Measurements from ENCODE around the gene PPM1M. TPM values are rescaled to one million over a fixed set of nuclear protein-coding genes. Genes with fewer than 3 reads are reported as not detected.

The PPM1M gene
- polyA plus RNA-seq, 1 donor from 2014 or later: 51.3 TPM

GRCh38 chr3:52240886-52241370 lies 4.6 kb upstream of the PPM1M start:
- Mint-ChIP-seq H3K4me3 (peak overlapping the region; percentile 86 to 98 (median 93)), H3K9me3 (no peaks in the 10 kb centered on the region), H3K27me3 (no peaks in the 10 kb centered on the region), H3K4me1 (peaks cover 27 to 52% (median 41%) of the 10 kb centered on the region in 3 donors), H3K27ac (peak overlapping the region; percentile 78 to 97 (median 92)), H3K36me3 (no peaks in the 10 kb centered on the region)

GRCh38 chr3:52242039-52242438 lies 3.5 kb upstream of the PPM1M start:
- peaks cover 33 to 56% (median 45%) of the 10 kb centered on the region in 3 donors for H3K4me1 Mint-ChIP-seq
- peak overlapping the region in 2 of 3 donors; percentile 24 to 55 for H3K27ac Mint-ChIP-seq
- H3K27me3 Mint-ChIP-seq: no peaks in the 10 kb centered on the region
- peak overlapping the region in 2 of 4 donors; percentile 5 to 86 for H3K4me3 Mint-ChIP-seq
- no peaks in the 10 kb centered on the region for H3K9me3 Mint-ChIP-seq
- H3K36me3 Mint-ChIP-seq: no peaks in the 10 kb centered on the region

DNA sequence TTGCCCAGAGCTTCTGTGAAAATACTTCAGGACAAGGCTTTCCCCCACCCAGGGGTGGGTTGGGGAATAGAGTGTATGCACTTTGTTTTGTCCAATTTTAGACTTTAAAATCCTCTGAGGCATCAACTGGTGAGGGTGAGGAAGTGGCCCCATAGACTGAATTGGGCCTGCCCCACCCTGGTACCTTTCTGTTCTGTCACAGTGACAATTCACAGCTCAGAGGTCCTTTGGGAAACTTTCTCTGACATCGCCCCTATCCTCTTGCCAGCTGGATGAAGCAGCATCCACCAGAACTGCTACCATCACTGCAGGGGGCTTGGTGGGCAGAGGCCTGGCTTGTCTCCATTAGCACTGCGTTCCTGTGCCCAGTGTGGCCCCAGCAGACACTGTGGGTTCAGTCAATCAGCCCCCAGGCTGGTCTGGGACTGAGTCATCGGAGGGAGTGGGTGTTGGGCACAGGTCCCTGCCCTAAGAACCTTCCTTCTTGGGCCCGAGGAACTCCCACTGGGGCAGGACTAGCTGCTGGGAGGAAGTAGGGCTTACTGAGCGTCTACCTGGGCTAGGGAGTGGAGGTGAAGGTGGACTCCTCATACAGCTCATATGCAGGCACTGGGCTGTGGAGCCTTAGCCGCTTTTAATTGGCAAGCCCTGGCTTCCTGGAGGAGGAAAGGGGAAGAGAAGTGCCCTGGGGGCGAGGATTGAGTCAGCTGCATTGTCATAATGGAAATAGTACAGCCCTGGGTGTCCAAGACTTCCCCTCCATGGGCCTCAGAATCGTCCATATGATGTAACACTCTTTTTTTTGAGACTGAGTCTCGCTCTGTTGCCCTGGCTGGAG lies 1.5 kb upstream of the PPM1M start:
- Mint-ChIP-seq H3K27ac (peak overlapping the region; percentile 73 to 98 (median 95)), H3K27me3 (no peaks in the 10 kb centered on the region), H3K9me3 (no peaks in the 10 kb centered on the region), H3K4me1 (peaks cover 33 to 56% (median 49%) of the 10 kb centered on the region in 3 donors), H3K36me3 (no peaks in the 10 kb centered on the region), H3K4me3 (peak overlapping the region; percentile 84 to 95 (median 90))

GRCh38 chr3:52246264-52246620 lies 683 bp downstream of the PPM1M start:
- Mint-ChIP-seq H3K9me3 (no peaks in the 10 kb centered on the region), H3K27ac (peak overlapping the region; percentile 36 to 97 (median 72)), H3K4me3 (peak overlapping the region; percentile 80 to 90 (median 84)), H3K4me1 (peaks cover 18 to 49% (median 40%) of the 10 kb centered on the region in 3 donors), H3K27me3 (no peaks in the 10 kb centered on the region), H3K36me3 (no peaks in the 10 kb centered on the region)

GRCh38 chr3:52246728-52247408 lies 1.3 kb downstream of the PPM1M start:
- Mint-ChIP-seq H3K27me3 (no peaks in the 10 kb centered on the region), H3K4me3 (peak overlapping the region; percentile 80 to 90 (median 84)), H3K27ac (peak overlapping the region; percentile 36 to 97 (median 72)), H3K36me3 (peaks cover under 1% of the 10 kb centered on the region), H3K9me3 (no peaks in the 10 kb centered on the region), H3K4me1 (peaks cover 18 to 49% (median 40%) of the 10 kb centered on the region in 3 donors)

GRCh38 chr3:52247409-52248164 lies 2.0 kb downstream of the PPM1M start:
- H3K27me3 Mint-ChIP-seq: no peaks in the 10 kb centered on the region
- peaks cover 3% of the 10 kb centered on the region for H3K36me3 Mint-ChIP-seq
- H3K4me1 Mint-ChIP-seq: peaks cover 18 to 50% (median 43%) of the 10 kb centered on the region in 3 donors
- peak overlapping the region; percentile 80 to 88 (median 84) for H3K4me3 Mint-ChIP-seq
- no peaks in the 10 kb centered on the region for H3K9me3 Mint-ChIP-seq
- peak overlapping the region; percentile 36 to 97 (median 72) for H3K27ac Mint-ChIP-seq

DNA sequence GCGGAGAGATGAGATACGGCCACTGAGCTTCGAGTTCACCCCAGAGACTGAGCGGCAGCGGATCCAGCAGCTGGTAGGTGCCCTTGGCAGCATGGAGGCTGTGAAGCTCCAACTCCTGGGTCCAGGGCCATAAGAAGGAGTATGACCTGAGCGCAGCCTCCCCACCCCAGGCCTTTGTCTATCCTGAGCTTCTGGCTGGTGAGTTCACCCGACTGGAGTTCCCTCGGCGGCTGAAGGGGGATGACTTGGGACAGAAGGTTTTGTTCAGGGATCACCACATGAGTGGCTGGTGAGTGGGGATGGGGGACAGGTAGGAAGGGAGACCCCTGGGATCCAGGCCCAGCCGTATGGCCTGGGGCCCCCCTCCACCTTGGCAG lies 2.6 kb downstream of the PPM1M start:
- Mint-ChIP-seq H3K4me1 (peaks cover 21 to 52% (median 46%) of the 10 kb centered on the region in 3 donors), H3K27me3 (no peaks in the 10 kb centered on the region), H3K27ac (peak overlapping the region; percentile 11 to 72 (median 36)), H3K36me3 (peaks cover 4% of the 10 kb centered on the region), H3K4me3 (peak overlapping the region in 2 of 4 donors; percentile 48 to 80), H3K9me3 (no peaks in the 10 kb centered on the region)

GRCh38 chr3:52248816-52249547 lies 3.4 kb downstream of the PPM1M start:
- peak overlapping the region in 1 of 4 donors; percentile 80 for H3K4me3 Mint-ChIP-seq
- H3K9me3 Mint-ChIP-seq: no peaks in the 10 kb centered on the region
- peak overlapping the region; percentile 9 to 87 (median 58) for H3K27ac Mint-ChIP-seq
- H3K4me1 Mint-ChIP-seq: peaks cover 27 to 52% (median 45%) of the 10 kb centered on the region in 3 donors
- H3K36me3 Mint-ChIP-seq: peaks cover 5% of the 10 kb centered on the region
- no peaks in the 10 kb centered on the region for H3K27me3 Mint-ChIP-seq

DNA sequence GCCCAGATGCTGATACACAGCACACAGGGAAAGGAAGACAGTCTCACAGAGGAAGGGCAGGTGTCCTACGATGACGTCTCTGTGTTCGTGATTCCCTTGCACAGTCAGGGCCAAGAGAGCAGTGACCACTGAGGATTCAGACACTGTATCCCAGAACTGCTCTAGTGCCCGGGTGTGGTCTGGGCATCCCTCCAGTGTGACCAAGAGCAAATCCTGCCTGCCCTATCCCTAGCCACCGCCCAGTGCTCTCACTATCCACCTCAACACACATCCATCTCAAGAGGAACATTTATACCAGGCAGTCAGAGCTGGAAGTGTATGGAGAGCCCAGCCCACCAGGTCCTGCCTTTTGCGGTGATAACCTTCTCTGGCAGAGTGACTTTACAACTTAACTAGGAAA lies 4.1 kb downstream of the PPM1M start:
- H3K36me3 Mint-ChIP-seq: peaks cover 5% of the 10 kb centered on the region

DNA sequence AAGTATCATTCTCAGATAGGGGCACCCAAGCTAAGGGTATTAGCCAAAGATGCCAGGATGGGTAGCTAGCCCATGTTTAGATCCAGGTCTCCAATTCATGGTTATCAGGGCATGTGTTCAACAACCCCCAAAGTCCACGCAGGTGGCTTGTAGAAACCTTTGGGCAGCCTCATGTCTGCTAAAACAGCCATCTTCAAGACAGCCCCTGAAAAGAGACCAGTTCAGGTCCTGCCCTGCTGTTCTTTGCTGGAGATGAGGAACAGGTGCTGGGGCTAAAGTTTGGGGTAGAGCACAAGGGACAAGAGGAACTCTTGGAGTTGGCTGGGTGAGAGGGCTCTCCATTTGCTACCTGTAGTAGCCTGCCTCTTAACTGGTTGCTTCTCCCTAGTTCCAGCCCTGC lies 4.6 kb downstream of the PPM1M start:
- H3K4me3 Mint-ChIP-seq: peak overlapping the region in 1 of 4 donors; percentile 18
- H3K36me3 Mint-ChIP-seq: peaks cover 5% of the 10 kb centered on the region
- H3K27ac Mint-ChIP-seq: peak overlapping the region in 2 of 3 donors; percentile 7 to 58
- peaks cover 21 to 47% (median 38%) of the 10 kb centered on the region in 3 donors for H3K4me1 Mint-ChIP-seq
- no peaks in the 10 kb centered on the region for H3K9me3 Mint-ChIP-seq
- H3K27me3 Mint-ChIP-seq: no peaks in the 10 kb centered on the region

More for the DNA sequence above, 4.1 kb downstream of the PPM1M start:
- Mint-ChIP-seq H3K4me1 (peaks cover 26 to 51% (median 41%) of the 10 kb centered on the region in 3 donors), H3K4me3 (peak overlapping the region in 2 of 4 donors; percentile 18 to 21), H3K9me3 (no peaks in the 10 kb centered on the region), H3K27ac (peak overlapping the region; percentile 58 to 87 (median 81)), H3K27me3 (no peaks in the 10 kb centered on the region)

- H3K36me3 Mint-ChIP-seq: peaks cover 8% of the 10 kb centered on the region
- no peaks in the 10 kb centered on the region for H3K27me3 Mint-ChIP-seq
- H3K9me3 Mint-ChIP-seq: no peaks in the 10 kb centered on the region
- peaks cover 18 to 37% (median 21%) of the 10 kb centered on the region in 3 donors for H3K4me1 Mint-ChIP-seq
- H3K4me3 Mint-ChIP-seq: peak overlapping the region; percentile 53 to 89 (median 77)
- H3K27ac Mint-ChIP-seq: peak overlapping the region; percentile 86 to 96 (median 95)
Observed at GRCh38 chr3:52253314-52254304, 8.1 kb downstream of the PPM1M start.

DNA sequence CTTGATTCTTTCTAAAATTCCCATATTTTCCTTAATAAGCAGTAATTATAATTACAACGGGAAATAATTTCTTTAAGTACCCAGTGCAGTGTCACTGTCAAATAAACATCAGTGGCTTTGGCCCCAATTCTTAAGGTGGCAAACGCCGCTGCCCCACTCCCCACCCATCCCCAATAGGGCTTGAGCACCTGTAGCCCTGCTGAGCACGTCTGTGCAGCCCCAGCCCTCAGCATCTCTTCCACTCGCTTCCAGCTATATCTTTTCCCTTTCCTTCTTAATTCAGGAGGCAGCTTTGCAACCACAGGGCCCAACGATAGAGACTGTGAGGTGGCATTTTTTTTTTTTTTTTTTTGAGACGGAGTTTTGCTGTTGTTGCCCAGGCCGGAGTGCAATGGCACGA lies 9.0 kb downstream of the PPM1M start:
- Mint-ChIP-seq H3K4me1 (peaks cover 18 to 37% (median 19%) of the 10 kb centered on the region in 3 donors), H3K27ac (peak overlapping the region in 1 of 3 donors; percentile 96), H3K27me3 (no peaks in the 10 kb centered on the region), H3K9me3 (no peaks in the 10 kb centered on the region), H3K36me3 (peaks cover 10% of the 10 kb centered on the region), H3K4me3 (peak overlapping the region in 2 of 4 donors; percentile 45 to 65)

DNA sequence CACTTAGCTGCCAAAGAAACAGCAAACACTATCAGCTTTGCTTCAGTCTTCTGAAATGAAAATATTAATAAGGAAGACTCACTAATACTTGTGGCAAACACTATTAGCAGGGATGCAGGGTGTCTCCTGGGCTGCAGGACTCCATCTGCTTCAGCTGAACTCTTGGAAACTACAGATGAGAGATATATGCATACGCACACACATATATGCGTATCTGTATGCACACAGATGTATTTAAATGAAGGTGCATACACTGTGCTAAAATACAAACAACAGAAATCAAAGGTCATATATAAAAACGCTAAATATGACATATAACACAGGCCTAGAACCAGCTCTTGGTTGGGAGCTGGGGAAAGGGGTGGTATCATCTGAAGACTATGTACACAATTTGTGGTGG lies 10.6 kb downstream of the PPM1M start:
- H3K9me3 Mint-ChIP-seq: no peaks in the 10 kb centered on the region
- no peaks in the 10 kb centered on the region for H3K27me3 Mint-ChIP-seq
- H3K4me3 Mint-ChIP-seq: no peak overlapping the region
- H3K4me1 Mint-ChIP-seq: peaks cover 20 to 29% (median 23%) of the 10 kb centered on the region in 3 donors
- H3K27ac Mint-ChIP-seq: peak overlapping the region in 1 of 3 donors; percentile 73
- H3K36me3 Mint-ChIP-seq: peaks cover 13% of the 10 kb centered on the region

Measured in IgD-negative memory B cell (primary cell).